Measurements from ENCODE around the gene TPI1.

The TPI1 gene

DNA sequence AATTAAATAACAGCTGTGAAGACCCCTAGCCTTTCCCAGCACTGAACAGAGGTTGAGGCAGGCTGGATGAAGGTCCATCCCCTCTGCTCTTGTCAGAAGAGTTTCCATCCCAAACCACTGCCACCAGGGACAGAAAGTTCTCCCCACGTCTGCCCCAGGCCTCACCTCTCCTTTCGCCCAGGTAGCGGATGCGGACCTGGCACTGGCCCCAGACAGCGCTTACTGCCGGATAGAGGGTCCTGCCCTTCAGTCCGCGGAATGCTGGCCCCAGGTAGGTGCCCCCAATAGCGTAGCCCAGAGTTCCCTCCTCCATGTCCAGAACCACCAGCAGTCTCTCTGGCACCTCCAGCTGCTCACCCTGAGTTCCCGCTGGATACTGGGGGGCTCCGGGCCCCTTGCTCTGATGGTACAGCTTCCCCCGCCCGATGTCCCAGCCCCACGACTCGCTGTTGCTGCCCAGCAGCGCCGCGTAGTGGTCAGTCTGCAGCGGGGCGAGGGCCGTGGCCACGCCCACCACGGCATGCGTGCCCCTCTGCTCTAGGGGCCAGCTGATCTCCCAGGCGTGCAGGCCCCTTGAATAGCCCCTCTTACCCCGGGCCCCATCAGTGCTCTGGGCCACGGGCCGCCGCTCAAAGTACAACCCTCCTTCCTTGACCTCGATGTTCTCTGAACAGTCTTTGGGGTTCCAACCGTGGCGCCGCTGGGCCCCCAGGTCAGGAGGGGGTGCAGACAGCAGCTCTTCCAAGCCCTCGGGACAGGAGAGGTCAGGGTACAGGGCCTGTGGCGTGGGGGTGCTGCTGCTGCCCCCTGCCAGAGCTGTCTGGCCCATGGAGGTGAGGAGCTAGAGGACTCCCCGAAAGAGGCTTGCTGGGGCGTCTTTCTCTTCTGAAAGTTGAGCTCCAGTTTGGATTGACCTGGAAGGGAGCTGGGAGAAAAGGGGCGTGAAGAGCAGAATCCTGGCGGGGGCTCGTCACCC is 5.0 kb downstream of the TPI1 start:
- TF ChIP-seq CREB1 (IDR thresholded peaks at IDR 0.05; ENCODE audit: low read depth) (no peak), TAF1 (IDR thresholded peaks at IDR 0.05; ENCODE audit: low read depth) (no peak; the same call in 1 of the 2 replicates), NFIC (IDR thresholded peaks at IDR 0.05) (no peak), CEBPB (IDR thresholded peaks at IDR 0.05) (no peak), EP300 (IDR thresholded peaks at IDR 0.05; ENCODE audit: borderline replicate concordance) (no peak), TEAD4 (IDR thresholded peaks at IDR 0.05) (peak; percentile 52; the same call in 1 of the 2 replicates), RAD21 (IDR thresholded peaks at IDR 0.05; ENCODE audit: low read depth) (peak; percentile 48; the same call in 1 of the 2 replicates), EGR1 (IDR thresholded peaks at IDR 0.05) (no peak), ZBTB7A (IDR thresholded peaks at IDR 0.05; ENCODE audit: low read depth) (peak; percentile 87), YY1 (IDR thresholded peaks at IDR 0.05; ENCODE audit: low read depth) (peak; percentile 41), FOXM1 (IDR thresholded peaks at IDR 0.05; ENCODE audit: borderline replicate concordance, low read depth) (no peak), TCF12 (IDR thresholded peaks at IDR 0.05; ENCODE audit: low read depth) (peak; percentile 43; the same call in 1 of the 2 replicates)
- TF ChIP-seq, protein P1, sequence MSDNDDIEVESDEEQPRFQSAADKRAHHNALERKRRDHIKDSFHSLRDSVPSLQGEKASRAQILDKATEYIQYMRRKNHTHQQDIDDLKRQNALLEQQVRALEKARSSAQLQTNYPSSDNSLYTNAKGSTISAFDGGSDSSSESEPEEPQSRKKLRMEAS (IDR thresholded peaks at IDR 0.05): peak; percentile 68
- TF ChIP-seq, protein P2, sequence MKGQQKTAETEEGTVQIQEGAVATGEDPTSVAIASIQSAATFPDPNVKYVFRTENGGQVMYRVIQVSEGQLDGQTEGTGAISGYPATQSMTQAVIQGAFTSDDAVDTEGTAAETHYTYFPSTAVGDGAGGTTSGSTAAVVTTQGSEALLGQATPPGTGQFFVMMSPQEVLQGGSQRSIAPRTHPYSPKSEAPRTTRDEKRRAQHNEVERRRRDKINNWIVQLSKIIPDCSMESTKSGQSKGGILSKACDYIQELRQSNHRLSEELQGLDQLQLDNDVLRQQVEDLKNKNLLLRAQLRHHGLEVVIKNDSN (IDR thresholded peaks at IDR 0.05): peak; percentile 41; the same call in 1 of the 2 replicates
- TF ChIP-seq, protein P3, sequence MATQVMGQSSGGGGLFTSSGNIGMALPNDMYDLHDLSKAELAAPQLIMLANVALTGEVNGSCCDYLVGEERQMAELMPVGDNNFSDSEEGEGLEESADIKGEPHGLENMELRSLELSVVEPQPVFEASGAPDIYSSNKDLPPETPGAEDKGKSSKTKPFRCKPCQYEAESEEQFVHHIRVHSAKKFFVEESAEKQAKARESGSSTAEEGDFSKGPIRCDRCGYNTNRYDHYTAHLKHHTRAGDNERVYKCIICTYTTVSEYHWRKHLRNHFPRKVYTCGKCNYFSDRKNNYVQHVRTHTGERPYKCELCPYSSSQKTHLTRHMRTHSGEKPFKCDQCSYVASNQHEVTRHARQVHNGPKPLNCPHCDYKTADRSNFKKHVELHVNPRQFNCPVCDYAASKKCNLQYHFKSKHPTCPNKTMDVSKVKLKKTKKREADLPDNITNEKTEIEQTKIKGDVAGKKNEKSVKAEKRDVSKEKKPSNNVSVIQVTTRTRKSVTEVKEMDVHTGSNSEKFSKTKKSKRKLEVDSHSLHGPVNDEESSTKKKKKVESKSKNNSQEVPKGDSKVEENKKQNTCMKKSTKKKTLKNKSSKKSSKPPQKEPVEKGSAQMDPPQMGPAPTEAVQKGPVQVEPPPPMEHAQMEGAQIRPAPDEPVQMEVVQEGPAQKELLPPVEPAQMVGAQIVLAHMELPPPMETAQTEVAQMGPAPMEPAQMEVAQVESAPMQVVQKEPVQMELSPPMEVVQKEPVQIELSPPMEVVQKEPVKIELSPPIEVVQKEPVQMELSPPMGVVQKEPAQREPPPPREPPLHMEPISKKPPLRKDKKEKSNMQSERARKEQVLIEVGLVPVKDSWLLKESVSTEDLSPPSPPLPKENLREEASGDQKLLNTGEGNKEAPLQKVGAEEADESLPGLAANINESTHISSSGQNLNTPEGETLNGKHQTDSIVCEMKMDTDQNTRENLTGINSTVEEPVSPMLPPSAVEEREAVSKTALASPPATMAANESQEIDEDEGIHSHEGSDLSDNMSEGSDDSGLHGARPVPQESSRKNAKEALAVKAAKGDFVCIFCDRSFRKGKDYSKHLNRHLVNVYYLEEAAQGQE (IDR thresholded peaks at IDR 0.05; ENCODE audit: low read depth): no peak

DNA sequence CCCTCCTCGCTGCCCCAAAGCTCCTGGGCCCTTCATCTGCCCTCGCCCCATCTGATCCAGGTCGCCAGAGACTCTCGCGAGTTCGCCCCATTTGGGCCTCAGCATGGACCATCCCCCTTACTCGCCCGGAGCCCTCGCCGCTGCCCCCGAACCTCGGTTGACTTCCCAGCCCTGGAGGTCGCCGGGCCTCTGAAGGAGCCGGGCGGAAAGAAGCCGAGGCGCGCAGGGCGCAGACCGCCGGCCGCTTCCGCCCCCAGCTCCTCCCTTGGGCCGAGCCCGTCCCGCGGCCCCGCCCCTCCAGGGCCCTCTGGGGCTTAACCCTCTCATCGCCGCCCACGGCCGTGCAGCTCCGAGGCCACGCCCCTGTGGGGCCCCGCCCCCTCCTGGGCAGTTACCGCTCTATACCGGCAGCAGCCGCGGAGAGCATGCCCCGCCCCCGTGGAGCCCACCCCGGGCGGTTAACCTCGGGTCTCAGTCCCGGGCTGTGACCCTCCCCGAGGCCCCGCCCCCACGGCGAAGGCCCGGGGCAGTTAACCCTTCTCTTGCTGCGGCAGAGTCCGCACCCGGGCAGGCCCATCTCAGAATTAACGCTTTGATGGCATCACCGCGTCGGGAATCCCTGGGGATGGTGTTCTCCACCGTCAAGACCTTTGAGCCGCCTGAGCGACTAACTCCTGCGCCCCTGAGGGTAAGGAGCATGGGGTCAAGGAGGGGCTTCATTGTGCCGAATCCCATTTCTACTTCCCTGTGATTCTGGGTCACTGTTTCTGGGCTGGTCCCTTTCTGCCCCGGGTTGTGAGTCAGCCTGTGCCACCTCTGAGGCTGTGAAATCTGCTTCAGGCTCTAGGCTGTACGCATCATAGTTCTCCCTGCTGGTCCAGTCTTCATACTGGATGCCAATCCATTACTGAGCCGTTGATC is 6.0 kb downstream of the TPI1 start, which contains the start of gene SPSB2:
SPSB2 (minus strand) TSS at position 210 of the 921 bp plus-strand sequence. CDS start 402 bp downstream, outside the sequence.
- TF ChIP-seq ZBTB7A (IDR thresholded peaks at IDR 0.05; ENCODE audit: low read depth) (peak; percentile 79; the same call in 1 of the 2 replicates), FOXM1 (IDR thresholded peaks at IDR 0.05; ENCODE audit: borderline replicate concordance, low read depth) (no peak), TCF12 (IDR thresholded peaks at IDR 0.05; ENCODE audit: low read depth) (no peak; the same call in 1 of the 2 replicates), CEBPB (IDR thresholded peaks at IDR 0.05) (no peak), YY1 (IDR thresholded peaks at IDR 0.05; ENCODE audit: low read depth) (0 out of 2 replicates have a peak, but pooled peaks have one; percentile 12), TAF1 (IDR thresholded peaks at IDR 0.05; ENCODE audit: low read depth) (peak; percentile 81), EGR1 (IDR thresholded peaks at IDR 0.05) (peak; percentile 58; the same call in 1 of the 2 replicates), EP300 (IDR thresholded peaks at IDR 0.05; ENCODE audit: borderline replicate concordance) (no peak), TEAD4 (IDR thresholded peaks at IDR 0.05) (0 out of 2 replicates have a peak, but pooled peaks have one; percentile 4), CREB1 (IDR thresholded peaks at IDR 0.05; ENCODE audit: low read depth) (no peak), NFIC (IDR thresholded peaks at IDR 0.05) (peak; percentile 17; the same call in 1 of the 2 replicates), RAD21 (IDR thresholded peaks at IDR 0.05; ENCODE audit: low read depth) (no peak)
- TF ChIP-seq, protein P2 (IDR thresholded peaks at IDR 0.05): no peak
- TF ChIP-seq, protein P1 (IDR thresholded peaks at IDR 0.05): no peak; the same call in 1 of the 2 replicates
- TF ChIP-seq, protein P3 (IDR thresholded peaks at IDR 0.05; ENCODE audit: low read depth): no peak

DNA sequence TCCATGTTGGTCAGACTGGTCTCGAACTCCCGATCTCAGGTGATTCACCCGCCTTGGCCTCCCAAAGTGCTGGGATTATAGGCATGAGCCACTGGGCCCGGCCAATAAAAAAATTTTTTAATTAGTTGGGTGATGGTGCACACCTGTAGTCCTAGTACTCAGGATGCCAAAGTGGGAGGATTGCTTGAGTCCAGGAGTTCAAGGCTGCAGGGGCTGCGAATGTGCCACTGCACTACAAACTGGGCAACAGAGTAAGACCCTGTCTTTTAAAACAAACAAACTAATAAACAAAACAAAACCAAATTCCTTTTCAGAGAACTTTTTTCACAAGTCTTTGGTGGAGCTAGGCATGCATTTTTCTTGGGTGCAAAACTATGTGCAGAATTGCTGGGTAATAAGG is 15.9 kb downstream of the TPI1 start:
- TF ChIP-seq, protein P3 (IDR thresholded peaks at IDR 0.05; ENCODE audit: low read depth): no peak
- TF ChIP-seq RAD21 (IDR thresholded peaks at IDR 0.05; ENCODE audit: low read depth) (no peak), TEAD4 (IDR thresholded peaks at IDR 0.05) (no peak), YY1 (IDR thresholded peaks at IDR 0.05; ENCODE audit: low read depth) (no peak), FOXM1 (IDR thresholded peaks at IDR 0.05; ENCODE audit: borderline replicate concordance, low read depth) (no peak), CREB1 (IDR thresholded peaks at IDR 0.05; ENCODE audit: low read depth) (no peak), NFIC (IDR thresholded peaks at IDR 0.05) (no peak), EGR1 (IDR thresholded peaks at IDR 0.05) (no peak), TAF1 (IDR thresholded peaks at IDR 0.05; ENCODE audit: low read depth) (no peak), TCF12 (IDR thresholded peaks at IDR 0.05; ENCODE audit: low read depth) (no peak), ZBTB7A (IDR thresholded peaks at IDR 0.05; ENCODE audit: low read depth) (no peak), EP300 (IDR thresholded peaks at IDR 0.05; ENCODE audit: borderline replicate concordance) (no peak), CEBPB (IDR thresholded peaks at IDR 0.05) (no peak)
- TF ChIP-seq, protein P2 (IDR thresholded peaks at IDR 0.05): no peak
- TF ChIP-seq, protein P1 (IDR thresholded peaks at IDR 0.05): no peak
